GM13977 (cell line): ENCODE data around the gene PKNOX1.
"Not testable (repeated sequence)": the region's sequence is repeated elsewhere in the genome, so short reads cannot be mapped to it uniquely, and the experiment has no call there.

Source experiments
- DNase-seq: peaks from one replicate; pipeline ENCODE4 v3.0.0; 2012; ENCODE audit warnings: low spot score
- CTCF ChIP-seq: IDR thresholded peaks from 2 replicates; pipeline ENCODE4 v1.5.1; 2012; ENCODE audit warnings: mild to moderate bottlenecking, control low read depth; ENCODE audit not compliant: insufficient read depth; ENCODE audit errors: extremely low read depth, missing control alignments
- in situ Hi-C: fragments of 300-500 bp; cut with MboI; formaldehyde crosslinking; loops from one replicate; pipeline ENCODE4 v1.12.0; 2022; ENCODE audit warnings: low sequenced_read_pairs, low pct_unique_long_range_greater_than_20kb, mixed read lengths, inconsistent platforms; ENCODE audit not compliant: unreplicated experiment

PKNOX1 gene

GRCh38 chr21:42973991-42974831 lies at the start of gene PKNOX1:
Gene PKNOX1 (plus strand): TSS chr21:42974562. CDS start chr21:43004382, 29,820 bp downstream.
- in situ Hi-C loops = no loop called here
- no peak for TF ChIP-seq CTCF
- peak; percentile 100 for DNase-seq

GRCh38 chr21:42925114-42925926 lies 49.0 kb upstream of the PKNOX1 start, which contains the start of gene ERVH48-1:
Gene ERVH48-1 (minus strand): TSS chr21:42925630. CDS start chr21:42919006, 6,624 bp downstream.
- in situ Hi-C loops = no loop called here

GRCh38 chr21:42927474-42928200 lies 46.7 kb upstream of the PKNOX1 start:
- in situ Hi-C loops, DNase-seq: not testable (repeated sequence)

More at GRCh38 chr21:42925114-42925926, 49.0 kb upstream of the PKNOX1 start, which contains the start of gene ERVH48-1:
- no peak for TF ChIP-seq CTCF
- no peak for DNase-seq

GRCh38 chr21:42929969-42930368 lies 44.4 kb upstream of the PKNOX1 start:
- in situ Hi-C loops = no loop called here
- no peak for DNase-seq

GRCh38 chr21:42931560-42932235 lies 42.7 kb upstream of the PKNOX1 start:
- in situ Hi-C loops = no loop called here
- no peak for TF ChIP-seq CTCF
- DNase-seq = no peak

More at GRCh38 chr21:42929969-42930368, 44.4 kb upstream of the PKNOX1 start:
- no peak for TF ChIP-seq CTCF

- in situ Hi-C loops, DNase-seq: not testable (repeated sequence)
Observed at GRCh38 chr21:42932378-42933136, 41.8 kb upstream of the PKNOX1 start.

- in situ Hi-C loops, DNase-seq: not testable (repeated sequence)
Observed at GRCh38 chr21:42933137-42933970, 41.0 kb upstream of the PKNOX1 start.

GRCh38 chr21:42933973-42934372 lies 40.4 kb upstream of the PKNOX1 start:
- DNase-seq, in situ Hi-C loops: not testable (repeated sequence)

GRCh38 chr21:42936360-42936759 lies 38.0 kb upstream of the PKNOX1 start:
- DNase-seq, in situ Hi-C loops: not testable (repeated sequence)
